ENCODE measurements around the gene MYOZ3. TPM values are rescaled to one million over a fixed set of nuclear protein-coding genes. Genes with fewer than 3 reads are reported as not detected.

The MYOZ3 gene
- total RNA-seq, 2 donors from 2014 or later, result 12.4 to 15.8 TPM

DNA sequence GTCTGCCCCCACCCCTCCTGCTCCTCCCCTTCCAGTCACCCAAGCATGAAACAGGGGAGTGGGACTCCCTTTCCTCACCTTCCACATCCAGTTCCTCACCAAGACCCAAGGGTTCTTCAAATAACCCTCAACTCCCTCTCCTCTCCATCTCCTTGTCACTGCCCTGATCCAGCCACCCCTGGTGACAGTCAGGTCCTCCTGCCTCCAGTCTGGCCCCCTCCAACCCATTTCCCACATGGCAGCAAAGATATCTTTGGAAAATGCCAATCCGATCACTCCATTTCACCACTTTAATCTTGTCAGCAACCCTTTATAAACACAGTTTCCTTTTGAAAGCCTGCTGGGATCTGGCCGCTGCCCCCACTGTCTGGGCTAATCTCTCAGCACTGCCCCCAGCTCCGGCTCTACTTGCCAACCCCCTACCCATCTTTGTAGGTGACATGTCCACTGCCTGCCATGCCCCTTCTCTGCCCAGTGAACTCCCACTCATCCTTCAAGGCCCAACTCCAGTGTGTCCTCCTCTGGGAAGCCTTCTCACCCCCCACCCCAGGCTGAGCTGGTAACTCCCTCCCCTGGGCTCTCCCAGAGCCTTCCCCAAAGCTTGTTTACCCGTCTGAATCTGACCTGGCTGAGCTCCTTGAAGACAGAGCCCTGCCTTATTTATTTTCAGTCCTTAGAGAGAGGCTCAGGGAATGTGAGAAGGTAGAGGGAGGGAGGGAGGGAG lies 781 bp upstream of the MYOZ3 start:
- Histone ChIP-seq H3K27ac (ENCODE audit: low read depth, low read length) (no peak overlapping the region), H3K27me3 (ENCODE audit: control insufficient read depth, insufficient read depth, low read length, poor library complexity, severe bottlenecking) (no peaks in the 10 kb centered on the region), H3K4me3 (ENCODE audit: low read length) (peak overlapping the region; percentile 33), H3K9me3 (ENCODE audit: control insufficient read depth, low read length) (no peaks in the 10 kb centered on the region), H3K36me3 (ENCODE audit: control insufficient read depth, insufficient read depth, low read length) (no peaks in the 10 kb centered on the region), H3K4me1 (ENCODE audit: control insufficient read depth, insufficient read depth, low read length) (peaks cover 15% of the 10 kb centered on the region), H3K9ac (ENCODE audit: extremely low read depth, low read length, poor library complexity, severe bottlenecking) (no peak overlapping the region)
- peak overlapping the region; percentile 86 for H3K27ac Mint-ChIP-seq
- no peaks in the 10 kb centered on the region for H3K9me3 Mint-ChIP-seq
- peak overlapping the region; percentile 40 for H3K4me3 Mint-ChIP-seq
- peaks cover 4% of the 10 kb centered on the region for H3K36me3 Mint-ChIP-seq (ENCODE audit: low read depth)
- peak; percentile 70 for DNase-seq
- H3K27me3 Mint-ChIP-seq (ENCODE audit: insufficient read depth), result peaks cover 4% of the 10 kb centered on the region
- TF ChIP-seq, protein P1, sequence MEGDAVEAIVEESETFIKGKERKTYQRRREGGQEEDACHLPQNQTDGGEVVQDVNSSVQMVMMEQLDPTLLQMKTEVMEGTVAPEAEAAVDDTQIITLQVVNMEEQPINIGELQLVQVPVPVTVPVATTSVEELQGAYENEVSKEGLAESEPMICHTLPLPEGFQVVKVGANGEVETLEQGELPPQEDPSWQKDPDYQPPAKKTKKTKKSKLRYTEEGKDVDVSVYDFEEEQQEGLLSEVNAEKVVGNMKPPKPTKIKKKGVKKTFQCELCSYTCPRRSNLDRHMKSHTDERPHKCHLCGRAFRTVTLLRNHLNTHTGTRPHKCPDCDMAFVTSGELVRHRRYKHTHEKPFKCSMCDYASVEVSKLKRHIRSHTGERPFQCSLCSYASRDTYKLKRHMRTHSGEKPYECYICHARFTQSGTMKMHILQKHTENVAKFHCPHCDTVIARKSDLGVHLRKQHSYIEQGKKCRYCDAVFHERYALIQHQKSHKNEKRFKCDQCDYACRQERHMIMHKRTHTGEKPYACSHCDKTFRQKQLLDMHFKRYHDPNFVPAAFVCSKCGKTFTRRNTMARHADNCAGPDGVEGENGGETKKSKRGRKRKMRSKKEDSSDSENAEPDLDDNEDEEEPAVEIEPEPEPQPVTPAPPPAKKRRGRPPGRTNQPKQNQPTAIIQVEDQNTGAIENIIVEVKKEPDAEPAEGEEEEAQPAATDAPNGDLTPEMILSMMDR (conservative IDR thresholded peaks at IDR 0.05), result no peak
- WGBS, 2 experiments (ENCODE audit: insufficient coverage in 1 of 2, insufficient read length in 1 of 2), result 49 to 68% methylated on average over 2 to 4 of the region's 4 CpGs
- peaks cover 37% of the 10 kb centered on the region for H3K4me1 Mint-ChIP-seq

DNA sequence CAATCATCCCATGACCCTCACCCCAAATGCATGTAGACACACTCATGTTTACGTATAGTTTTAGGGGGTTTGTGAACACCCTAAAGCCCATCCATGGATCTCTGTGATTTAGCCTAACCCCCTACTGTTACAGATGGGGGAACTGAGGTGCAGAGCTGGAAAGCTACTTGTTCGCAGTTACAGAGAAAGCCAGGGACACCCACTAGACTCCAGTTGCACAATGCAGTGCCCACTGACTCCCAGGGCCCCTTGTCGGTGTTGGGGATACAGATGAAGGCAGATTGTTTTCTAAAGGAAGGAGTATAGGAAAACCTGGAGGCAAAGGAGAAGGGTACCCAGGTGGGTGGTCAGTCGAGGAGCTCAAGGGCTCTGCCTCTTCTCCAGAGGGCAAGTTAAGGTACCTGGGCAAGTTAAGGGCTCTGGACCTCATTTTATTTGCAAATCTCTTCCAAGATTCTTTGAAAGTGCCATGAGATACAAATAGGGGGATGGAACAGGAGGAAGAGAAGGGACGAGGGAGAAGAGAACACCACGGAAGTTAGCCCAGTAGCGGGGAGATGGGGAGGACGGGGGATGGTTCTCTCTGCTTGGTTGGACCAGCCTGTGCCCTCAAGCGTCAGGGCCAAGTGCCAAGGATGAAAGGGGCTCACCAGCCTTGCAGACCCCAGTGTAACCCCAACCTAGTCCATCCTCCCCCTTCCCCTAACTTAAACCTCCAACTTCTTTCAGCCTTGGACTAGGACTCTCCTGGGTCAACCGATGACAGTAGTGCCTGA lies 958 bp downstream of the MYOZ3 start:
- H3K4me3 Mint-ChIP-seq, result peak overlapping the region; percentile 40

DNA sequence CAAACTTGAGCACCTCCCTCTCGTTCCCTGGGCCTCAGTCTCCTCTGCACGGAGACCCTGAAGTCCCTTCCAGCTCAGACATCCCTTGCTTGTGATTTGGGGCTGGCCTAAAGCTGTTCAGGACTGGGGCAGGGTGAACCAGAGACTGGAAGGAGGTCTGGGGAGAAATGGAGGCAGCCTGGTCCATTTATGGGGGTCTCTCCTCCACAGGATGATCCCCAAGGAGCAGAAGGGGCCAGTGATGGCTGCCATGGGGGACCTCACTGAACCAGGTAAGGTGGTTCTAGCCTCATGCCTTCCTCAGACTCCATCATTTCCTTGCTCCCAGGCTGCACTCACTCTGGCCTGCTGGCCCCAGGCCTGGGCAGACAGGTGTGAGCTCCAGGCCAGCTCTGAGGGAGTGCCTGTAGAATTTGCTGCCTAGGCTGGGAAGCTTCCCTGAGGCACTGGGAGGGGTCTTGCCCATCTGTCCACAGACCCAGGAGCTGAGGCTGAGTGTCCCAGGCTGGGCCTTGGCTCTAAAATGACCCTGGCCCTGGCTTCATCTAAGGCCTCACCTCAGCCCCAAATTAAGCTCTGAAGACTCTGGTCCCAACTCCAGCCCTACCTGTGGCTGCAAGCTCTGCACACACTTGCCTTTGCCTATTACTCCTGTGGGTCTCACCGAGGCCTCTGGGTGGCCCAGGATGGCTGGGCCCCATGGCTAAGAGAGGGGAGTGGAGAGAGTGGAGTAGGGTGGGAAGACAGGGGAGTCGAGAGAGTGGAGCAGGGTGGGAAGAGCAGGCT lies 1.9 kb downstream of the MYOZ3 start:
- no peak overlapping the region for H3K4me3 ChIP-seq (ENCODE audit: low read length)
- no peak overlapping the region for H3K9ac ChIP-seq (ENCODE audit: extremely low read depth, low read length, poor library complexity, severe bottlenecking)
- WGBS, 2 experiments (ENCODE audit: insufficient coverage in 1 of 2, insufficient read length in 1 of 2), result 88 to 94% methylated on average over 2 to 3 of the region's 4 CpGs
- no peak overlapping the region for H3K4me3 Mint-ChIP-seq
- no peak for DNase-seq
- H3K9me3 Mint-ChIP-seq, result no peaks in the 10 kb centered on the region
- TF ChIP-seq, protein P1 (conservative IDR thresholded peaks at IDR 0.05), result peak; percentile 40
- H3K27me3 ChIP-seq (ENCODE audit: control insufficient read depth, insufficient read depth, low read length, poor library complexity, severe bottlenecking), result no peaks in the 10 kb centered on the region
- no peaks in the 10 kb centered on the region for H3K9me3 ChIP-seq (ENCODE audit: control insufficient read depth, low read length)
- H3K27ac Mint-ChIP-seq, result no peak overlapping the region
- H3K36me3 ChIP-seq (ENCODE audit: control insufficient read depth, insufficient read depth, low read length), result no peaks in the 10 kb centered on the region
- peaks cover 15% of the 10 kb centered on the region for H3K4me1 ChIP-seq (ENCODE audit: control insufficient read depth, insufficient read depth, low read length)
- H3K27me3 Mint-ChIP-seq (ENCODE audit: insufficient read depth), result peaks cover 4% of the 10 kb centered on the region
- no peak overlapping the region for H3K27ac ChIP-seq (ENCODE audit: low read depth, low read length)
- peaks cover 4% of the 10 kb centered on the region for H3K36me3 Mint-ChIP-seq (ENCODE audit: low read depth)
- H3K4me1 Mint-ChIP-seq, result peaks cover 30% of the 10 kb centered on the region

More for the DNA sequence above, 958 bp downstream of the MYOZ3 start:
- H3K4me3 ChIP-seq (ENCODE audit: low read length), result no peak overlapping the region
- H3K36me3 ChIP-seq (ENCODE audit: control insufficient read depth, insufficient read depth, low read length), result no peaks in the 10 kb centered on the region
- no peaks in the 10 kb centered on the region for H3K9me3 Mint-ChIP-seq
- no peaks in the 10 kb centered on the region for H3K9me3 ChIP-seq (ENCODE audit: control insufficient read depth, low read length)
- TF ChIP-seq, protein P1 (conservative IDR thresholded peaks at IDR 0.05), result no peak
- H3K27ac ChIP-seq (ENCODE audit: low read depth, low read length), result no peak overlapping the region
- H3K27ac Mint-ChIP-seq, result no peak overlapping the region
- no peak overlapping the region for H3K9ac ChIP-seq (ENCODE audit: extremely low read depth, low read length, poor library complexity, severe bottlenecking)
- H3K4me1 ChIP-seq (ENCODE audit: control insufficient read depth, insufficient read depth, low read length), result peaks cover 15% of the 10 kb centered on the region
- no peaks in the 10 kb centered on the region for H3K27me3 ChIP-seq (ENCODE audit: control insufficient read depth, insufficient read depth, low read length, poor library complexity, severe bottlenecking)
- peaks cover 35% of the 10 kb centered on the region for H3K4me1 Mint-ChIP-seq
- H3K36me3 Mint-ChIP-seq (ENCODE audit: low read depth), result peaks cover 4% of the 10 kb centered on the region
- DNase-seq, result no peak
- H3K27me3 Mint-ChIP-seq (ENCODE audit: insufficient read depth), result peaks cover 4% of the 10 kb centered on the region
- 95 to 97% methylated on average over 8 to 10 of the region's 10 CpGs for WGBS, 2 experiments (ENCODE audit: insufficient coverage in 1 of 2, insufficient read length in 1 of 2)

Data from endodermal cell (in vitro differentiated cells).